HG02763 (cell line): ENCODE data around the gene YY1AP1.
"Not testable (repeated sequence)": the region's sequence is repeated elsewhere in the genome, so short reads cannot be mapped to it uniquely, and the experiment has no call there.

Source experiments
- ATAC-seq: cut with Tn5 transposase; IDR thresholded peaks from one replicate; pipeline ENCODE4 v1.9.1; 2021; ENCODE audit warnings: mild to moderate bottlenecking, moderate library complexity; ENCODE audit not compliant: unreplicated experiment

Gene YY1AP1, protein sequence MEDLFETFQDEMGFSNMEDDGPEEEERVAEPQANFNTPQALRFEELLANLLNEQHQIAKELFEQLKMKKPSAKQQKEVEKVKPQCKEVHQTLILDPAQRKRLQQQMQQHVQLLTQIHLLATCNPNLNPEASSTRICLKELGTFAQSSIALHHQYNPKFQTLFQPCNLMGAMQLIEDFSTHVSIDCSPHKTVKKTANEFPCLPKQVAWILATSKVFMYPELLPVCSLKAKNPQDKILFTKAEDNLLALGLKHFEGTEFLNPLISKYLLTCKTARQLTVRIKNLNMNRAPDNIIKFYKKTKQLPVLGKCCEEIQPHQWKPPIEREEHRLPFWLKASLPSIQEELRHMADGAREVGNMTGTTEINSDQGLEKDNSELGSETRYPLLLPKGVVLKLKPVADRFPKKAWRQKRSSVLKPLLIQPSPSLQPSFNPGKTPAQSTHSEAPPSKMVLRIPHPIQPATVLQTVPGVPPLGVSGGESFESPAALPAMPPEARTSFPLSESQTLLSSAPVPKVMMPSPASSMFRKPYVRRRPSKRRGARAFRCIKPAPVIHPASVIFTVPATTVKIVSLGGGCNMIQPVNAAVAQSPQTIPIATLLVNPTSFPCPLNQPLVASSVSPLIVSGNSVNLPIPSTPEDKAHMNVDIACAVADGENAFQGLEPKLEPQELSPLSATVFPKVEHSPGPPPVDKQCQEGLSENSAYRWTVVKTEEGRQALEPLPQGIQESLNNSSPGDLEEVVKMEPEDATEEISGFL

DNA sequence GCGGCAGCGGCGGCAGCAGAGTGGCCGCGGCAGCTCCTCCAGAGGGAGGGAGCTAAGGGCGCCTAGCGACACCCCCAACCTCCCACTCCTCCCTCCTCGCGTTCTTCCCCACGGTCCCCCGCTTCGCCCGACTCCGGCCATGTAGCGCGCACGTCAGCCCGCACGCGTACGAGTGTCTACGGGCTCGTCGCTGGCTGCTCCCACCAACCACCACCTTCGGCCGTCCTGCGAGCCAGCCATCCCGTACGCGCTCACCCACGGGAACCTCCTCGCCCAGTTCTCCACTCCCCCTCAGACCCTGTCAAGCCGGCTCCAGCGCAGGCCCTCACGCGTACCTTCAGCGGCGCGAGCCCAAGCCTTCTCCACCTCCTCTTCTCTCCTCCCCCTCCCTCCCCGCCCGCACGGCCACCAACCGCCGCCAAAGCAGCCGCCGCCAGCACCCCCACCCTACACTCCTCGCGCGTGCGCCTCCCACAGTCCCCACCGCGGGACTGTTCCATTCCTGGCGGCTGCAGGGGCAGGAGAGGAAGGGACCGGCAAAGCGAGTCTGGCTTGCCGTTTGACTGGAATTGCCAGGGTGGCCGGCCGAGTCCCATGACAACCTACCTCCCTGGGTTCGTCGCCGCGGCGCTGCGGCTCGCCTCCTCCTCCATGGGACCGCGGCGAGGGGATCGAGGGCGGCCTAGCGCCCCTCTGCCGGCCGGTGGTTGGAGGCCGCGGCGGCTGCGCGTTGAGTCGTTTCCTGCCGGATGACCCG, at the start of gene YY1AP1:
TSS of gene YY1AP1 (minus strand) at position 451 of the 757 bp plus-strand sequence. CDS start 8,338 bp downstream, outside the sequence.
- ATAC-seq: peak; percentile 80

DNA sequence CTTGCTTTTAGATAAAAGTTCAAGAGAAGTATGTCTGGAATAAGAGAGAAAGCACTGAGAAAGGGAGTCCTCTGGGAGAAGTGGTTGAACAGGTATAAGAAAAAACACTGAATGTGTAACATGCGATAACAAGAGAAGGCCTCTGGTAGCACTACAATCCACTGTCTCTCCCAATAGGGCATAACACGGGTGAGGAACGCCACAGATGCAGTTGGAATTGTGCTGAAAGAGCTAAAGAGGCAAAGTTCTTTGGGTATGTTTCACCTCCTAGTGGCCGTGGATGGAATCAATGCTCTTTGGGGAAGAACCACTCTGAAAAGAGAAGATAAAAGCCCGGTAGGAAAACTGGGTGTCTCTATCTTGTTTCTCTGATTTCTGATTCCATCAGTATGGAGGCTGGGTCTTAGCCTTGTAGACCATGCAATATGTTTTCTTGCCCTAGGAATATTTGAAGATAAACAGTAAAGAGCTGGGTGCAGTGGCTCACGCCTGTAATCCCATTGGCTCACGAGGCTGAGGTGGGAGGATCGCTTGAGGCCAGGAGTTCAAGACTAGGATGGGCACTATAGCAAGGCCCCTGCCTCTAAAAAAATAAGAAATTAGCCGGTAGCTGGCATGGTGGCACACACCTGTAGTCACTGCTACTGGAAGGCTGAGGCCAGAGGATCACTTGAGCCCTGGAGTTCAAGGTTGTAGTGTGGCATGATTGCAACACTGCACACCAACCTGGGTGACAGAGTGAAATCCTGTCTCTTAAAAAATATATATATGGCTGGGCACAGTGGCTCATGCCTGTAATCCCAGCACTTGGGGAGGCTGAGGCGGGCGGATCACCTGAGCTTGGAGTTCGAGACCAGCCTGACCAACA, 40.7 kb upstream of the YY1AP1 start:
- no peak for ATAC-seq

DNA sequence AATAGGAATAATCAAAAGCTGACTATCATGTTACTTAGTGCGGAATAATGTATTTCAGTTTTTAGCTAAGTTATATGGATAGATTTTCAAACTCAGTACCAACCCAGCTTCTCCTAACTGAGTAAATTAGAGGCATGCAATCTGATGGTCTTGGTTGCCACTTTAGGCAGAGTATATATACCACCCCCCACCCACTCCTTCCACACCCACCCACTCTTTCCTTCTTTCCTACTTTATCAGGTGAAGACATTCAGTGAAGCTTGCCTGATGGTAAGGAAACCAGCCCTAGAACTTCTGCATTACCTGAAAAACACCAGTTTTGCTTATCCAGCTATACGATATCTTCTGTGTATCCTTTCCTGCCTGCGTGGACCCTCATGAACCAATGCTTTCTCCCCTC, 36.6 kb upstream of the YY1AP1 start:
- ATAC-seq: no peak

DNA sequence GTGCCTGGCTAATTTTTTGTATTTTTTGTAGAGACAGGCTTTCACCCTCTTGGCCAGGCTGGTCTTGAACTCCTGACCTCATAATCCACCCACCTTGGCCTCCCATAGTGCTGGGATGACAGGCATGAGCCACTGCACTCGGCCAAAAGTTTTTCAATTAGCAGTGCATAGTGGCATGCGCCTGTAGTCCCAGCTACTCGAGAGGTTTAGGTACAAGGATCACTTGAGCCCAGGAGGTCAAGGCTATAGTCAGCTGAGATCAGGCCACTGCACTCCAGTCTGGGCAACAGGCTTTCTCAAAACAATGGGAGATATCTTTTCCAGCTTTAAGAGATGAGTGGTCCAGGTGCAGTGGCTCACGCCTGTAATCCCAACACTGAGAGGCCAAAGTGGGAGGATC, 31.1 kb upstream of the YY1AP1 start:
- ATAC-seq: no peak

DNA sequence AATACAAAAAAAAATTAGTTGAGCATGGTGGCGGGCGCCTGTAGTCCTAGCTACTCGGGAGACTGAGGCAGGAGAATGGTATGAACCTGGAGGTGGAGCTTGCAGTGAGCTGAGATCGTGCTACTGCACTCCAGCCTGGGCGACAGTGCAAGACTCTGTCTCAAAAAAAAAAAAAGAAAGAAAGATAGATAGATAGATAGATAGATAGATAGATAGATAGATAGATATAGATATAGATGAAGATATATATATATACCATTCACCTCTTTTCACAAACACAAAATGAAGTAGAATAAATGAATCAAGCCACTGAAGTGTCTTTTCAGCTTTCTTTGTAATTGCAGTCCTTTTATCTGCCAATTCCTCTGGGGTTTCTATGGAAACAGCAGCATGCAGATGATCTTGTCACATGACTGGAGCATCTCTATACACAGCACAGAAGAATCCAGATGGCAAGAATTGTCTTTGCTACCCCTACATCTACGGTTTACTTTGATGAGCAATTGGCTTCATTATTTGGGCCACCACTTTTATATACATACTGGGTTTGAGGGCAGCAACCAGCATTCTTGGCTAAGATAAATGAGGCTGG, 30.0 kb upstream of the YY1AP1 start:
- ATAC-seq: not testable (repeated sequence)

DNA sequence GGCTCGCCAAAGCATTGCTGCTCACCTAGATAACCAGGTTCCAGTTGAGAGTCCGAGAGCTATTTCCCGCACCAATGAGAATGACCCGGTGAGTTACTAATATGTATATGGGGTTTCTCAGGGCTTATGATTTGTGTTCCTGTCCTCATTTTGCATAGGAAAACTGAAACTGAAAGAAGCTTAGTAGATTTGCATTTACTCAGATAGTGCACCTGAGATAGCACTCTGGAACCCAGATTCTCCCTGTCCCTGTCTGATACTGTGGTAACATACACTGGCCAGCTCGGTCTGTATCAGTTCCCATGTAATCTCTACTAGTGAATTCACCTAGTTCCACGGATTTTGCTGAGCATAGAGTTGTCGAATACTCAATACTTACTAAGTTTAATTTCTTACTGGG, 28.5 kb upstream of the YY1AP1 start:
- ATAC-seq: peak; percentile 60

DNA sequence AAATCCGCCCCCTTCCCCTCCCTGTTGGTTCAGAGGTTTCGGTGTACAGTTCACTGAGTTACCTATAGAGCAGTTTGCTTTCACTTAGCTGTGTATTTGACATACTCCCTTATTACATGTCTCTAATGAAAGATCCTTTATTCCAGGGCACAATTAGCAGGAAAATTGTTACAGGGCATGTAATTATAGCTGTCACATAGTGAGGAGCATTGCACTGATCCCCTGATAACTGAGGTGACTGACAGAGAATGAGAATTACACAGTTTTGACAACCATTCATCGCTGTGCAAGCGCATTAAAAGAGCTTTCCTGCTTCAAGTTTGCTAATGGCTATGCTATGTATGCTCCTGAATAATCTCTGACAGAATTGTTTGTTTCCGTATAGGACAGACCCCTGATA, 27.2 kb upstream of the YY1AP1 start:
- ATAC-seq: no peak

DNA sequence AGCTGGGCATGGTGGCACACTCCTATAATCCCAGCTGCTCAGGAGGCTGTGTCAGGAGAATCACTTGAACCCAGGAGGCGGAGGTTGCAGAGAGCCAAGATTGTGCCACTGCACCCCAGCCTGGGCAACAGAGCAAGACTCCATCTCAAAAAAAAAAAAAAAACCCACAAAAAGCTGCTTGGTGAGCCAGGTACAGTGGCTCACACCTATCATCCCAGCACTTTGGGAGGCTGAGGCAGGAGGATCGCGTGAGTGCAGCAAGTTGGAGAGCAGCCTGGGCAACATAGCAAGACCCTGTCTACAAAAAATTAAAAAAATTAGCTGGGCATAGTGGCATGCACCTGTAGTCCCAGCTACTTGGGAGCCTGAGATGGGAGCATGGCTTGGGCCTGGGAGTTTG, 26.5 kb upstream of the YY1AP1 start:
- not testable (repeated sequence) for ATAC-seq

DNA sequence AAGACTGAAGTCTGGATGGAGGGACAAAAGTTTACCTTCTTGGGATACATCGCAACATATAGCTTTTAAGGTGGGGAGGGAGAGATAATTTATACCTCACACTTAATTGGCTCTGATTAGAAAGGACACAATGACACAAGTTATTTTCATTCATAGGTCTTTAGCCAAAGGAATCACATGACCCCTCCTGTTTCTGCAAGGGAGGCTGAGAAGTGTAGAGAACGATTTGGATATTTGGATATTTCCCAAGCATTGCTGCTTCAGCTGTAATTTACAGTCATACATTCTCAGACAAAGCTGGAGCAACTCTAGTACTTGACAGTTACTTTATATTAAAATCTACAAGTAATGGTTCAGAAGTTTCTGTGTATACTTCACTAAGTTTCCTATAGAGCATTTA, 24.5 kb upstream of the YY1AP1 start:
- no peak for ATAC-seq

DNA sequence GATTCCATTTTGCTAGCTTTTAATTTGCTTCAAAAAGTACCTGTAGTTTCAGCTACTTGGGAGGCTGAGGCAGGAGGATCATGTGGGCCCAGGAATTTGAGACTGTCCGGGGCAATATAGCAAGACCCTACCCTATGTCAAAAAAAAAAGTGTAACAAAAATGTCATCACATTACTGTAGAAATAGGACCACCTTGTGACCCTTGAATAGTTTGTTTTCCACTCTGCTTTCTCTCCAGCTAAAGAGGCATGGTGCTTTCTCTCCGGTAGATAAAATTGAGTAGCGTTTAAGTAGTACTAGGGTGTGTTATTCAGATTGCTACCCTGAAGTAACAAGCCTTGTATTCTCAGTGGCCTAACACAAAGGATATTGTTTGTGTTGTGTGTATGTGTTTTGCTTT, 24.1 kb upstream of the YY1AP1 start:
- ATAC-seq: not testable (repeated sequence)

DNA sequence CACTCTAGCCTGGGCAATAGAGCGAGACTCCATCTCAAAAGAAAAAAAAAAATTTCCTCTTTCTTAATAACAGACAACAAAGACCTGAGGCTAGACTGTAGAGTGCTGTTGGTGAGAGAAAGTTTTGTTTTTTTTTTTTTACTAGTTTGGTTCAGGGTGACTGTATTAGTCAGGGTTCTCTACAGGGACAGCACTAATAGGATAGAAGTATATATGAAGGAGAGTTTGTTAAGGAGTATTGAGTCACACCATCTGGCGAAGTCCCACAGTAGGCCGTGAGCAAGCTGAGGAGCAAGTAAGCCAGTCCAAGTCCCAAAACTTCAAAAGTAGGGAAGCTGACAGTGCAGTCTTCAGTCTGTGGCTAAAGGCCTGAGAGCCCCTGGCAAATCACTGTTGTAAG, 22.9 kb upstream of the YY1AP1 start:
- ATAC-seq: not testable (repeated sequence)

DNA sequence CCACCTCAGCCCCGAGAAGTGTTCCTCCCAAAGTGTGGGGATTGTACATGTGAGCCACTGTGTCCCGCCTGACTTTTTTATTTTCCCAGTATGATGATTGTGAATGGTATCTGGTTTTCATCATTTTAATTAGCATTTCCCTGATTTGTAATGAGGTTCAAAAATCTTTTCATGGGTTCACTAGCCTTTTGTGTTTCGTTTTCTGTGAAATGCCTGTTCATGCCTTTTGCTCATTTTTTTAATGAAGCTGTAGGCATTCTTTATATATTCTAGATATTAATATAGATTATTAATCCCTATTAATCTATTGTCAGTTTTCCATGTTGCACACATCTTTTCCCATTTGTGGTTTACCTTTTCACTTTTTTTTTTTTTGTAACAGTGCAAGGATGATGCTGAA, 20.8 kb upstream of the YY1AP1 start:
- no peak for ATAC-seq

DNA sequence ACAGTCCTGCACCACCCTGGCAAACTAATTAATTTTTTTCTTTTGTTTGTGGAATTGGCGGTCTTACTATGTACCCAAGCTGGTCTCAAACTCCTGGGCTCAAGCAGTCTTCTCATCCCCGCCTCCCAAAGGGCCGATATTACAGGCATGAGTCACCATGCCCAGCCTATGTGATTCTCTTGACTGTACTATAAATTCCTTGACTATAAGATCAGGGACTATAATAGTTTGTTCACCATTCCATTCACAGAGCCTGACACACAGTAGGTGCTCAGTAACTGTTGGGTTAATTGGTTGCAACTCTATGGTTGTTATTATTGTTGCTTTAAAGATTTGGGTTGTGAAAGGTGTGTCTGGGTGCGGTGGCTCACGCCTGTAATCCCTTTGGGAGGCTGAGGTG, 17.6 kb upstream of the YY1AP1 start:
- no peak for ATAC-seq

DNA sequence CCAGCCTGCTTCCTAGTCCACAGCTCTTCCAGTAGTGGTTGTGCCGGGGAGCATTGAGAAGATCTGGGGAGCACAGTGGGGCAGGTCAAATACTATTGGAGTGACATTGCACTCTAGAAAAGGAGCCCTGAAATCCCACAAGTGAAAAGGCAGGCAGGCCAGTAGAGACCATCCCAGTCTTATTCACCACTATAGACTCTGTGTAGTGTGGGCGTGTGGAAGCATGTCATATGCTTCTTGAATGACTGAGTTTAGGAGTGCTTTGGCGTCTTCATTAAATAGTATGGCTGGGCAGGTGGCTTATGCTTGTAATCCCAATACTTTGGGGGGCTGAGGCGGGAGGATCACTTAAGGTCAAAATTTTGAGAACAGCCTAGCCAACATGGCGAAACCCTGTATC, 15.8 kb upstream of the YY1AP1 start:
- not testable (repeated sequence) for ATAC-seq

DNA sequence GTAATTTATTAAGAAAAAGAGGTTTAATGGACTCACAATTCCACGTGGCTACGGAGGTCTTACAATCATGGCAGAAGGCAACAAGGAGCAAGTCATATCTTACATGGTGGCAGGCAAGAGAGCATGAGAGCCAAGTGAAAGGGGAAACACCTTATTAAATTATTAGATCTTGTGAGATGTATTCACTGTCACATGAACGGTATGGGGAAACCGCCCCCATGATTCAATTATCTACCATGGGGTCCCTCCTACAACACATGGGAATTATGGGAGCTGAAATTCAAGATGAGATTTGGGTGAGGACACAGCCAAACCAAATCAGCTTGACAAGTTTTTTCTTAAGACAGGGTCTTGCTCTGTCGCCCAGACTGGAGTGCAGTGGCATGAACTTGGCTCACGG, 14.6 kb upstream of the YY1AP1 start:
- no peak for ATAC-seq

DNA sequence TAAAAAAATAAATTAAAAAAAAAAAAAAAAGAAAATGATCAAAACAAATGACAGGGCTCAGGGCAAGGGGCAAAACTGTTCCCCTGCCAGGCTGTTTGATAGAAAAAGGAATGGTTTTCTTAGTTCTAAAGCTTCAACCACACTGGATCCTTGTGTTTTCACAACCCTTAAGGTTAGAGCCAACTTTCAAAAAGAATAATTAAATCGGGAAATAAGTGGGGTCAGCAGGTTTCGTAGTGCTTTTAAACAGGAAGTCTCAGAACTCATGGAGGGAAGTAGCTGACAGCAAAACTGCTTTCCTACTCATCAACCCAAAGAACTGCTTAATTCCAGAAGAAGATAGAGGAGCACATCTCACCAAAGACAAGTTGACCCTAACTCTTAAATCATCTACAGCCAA, 13.1 kb upstream of the YY1AP1 start:
- not testable (repeated sequence) for ATAC-seq

DNA sequence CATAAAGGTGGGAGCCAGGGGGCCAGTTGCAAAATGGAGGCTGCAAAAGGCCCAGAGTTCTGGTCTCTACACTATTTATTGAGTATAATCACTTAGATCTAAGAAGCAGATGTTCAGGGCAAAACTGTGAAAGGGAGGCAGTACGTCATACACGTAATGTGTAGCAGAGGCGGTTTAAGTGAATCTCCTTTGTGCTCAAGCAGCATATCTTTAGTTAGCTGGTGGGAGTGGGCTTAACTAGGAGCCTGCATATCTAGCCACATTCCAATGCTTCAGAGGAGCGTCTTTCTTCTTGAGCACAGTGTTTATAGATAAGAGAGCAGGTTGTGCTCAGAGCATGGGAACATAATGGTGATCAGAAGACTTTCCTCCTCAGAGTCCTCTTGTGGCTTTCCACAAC, 10.5 kb upstream of the YY1AP1 start:
- ATAC-seq: not testable (repeated sequence)

DNA sequence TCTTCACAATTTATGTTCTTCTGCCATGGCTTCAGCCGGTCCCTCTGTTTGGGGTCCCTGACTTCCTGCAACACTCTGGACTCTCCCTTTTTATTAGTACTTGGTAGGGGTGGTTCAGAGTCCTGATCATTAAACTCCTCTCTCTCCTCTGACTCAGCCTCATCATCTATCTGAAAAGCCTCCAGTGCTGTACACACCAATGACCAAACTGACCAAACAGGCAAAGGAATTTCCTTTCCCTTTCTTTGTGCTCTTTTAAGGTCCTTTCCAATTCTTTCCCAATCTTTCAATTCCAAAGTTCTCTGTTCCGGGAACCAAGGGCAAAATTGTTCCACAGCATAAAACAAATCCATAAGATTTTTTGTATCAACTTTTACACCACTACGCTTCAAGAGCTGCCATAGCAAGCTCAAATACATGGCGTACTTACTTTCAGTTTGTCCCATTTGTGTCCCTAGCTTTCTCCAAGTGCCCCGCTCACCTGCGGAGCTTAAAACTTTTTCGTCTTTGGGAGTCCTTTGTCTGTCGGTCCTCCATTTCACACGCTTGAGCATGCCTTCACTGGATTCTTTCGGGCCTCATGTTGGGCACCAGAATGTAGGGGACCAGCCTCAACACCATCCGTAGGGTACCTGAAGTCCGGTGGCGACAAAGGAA, 9.9 kb upstream of the YY1AP1 start:
- ATAC-seq: no peak

DNA sequence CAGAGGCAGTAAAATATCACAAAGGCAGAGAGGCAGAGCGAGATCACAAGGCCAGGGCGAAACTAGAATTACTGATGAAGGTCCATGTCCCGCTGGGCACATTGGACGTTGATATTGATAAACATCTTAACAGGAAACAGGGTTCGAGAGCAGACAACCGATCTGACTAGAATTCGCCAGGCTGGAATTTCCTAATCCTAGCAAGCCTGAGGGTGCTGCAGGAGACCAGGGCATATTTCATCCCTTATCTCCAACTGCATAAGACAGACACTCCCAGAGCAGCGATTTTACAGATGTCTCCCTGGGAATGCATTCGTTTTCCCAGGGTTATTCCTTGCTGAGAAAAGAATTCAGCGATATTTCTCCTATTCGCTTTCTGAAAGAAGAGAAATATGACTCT, 9.0 kb upstream of the YY1AP1 start:
- ATAC-seq: not testable (repeated sequence)

DNA sequence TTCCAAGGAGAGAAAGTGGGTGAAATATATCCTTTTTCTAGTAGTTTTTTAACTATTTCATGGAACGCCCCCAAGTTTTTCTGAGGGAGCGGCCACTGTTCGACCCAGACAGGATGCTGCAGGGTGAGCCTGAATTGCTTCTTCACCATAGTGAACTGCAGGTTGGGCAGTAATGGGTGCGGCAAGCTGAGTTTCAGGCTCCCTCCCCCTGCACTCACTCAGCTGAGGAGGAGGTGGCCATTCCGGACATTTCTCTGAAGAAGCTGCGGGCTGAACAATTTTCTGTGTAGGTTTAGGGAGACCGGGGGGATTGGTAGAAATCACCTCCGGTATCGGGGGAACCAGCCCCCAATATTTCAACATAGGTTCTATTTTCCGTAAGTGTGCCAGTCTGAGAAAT, 8.5 kb upstream of the YY1AP1 start:
- ATAC-seq: no peak
